Activated T-helper 17 cell treated with anti-CD3 and anti-CD28 coated beads, Interleukin-2, amount 50 U/mL, for 72 hours (primary cell): ENCODE data around the gene TMPRSS13. TPM values are rescaled to one million over a fixed set of nuclear protein-coding genes. Genes with fewer than 3 reads are reported as not detected.
"Not testable (repeated sequence)": the region's sequence is repeated elsewhere in the genome, so short reads cannot be mapped to it uniquely, and the experiment has no call there.

ENCODE experiments used
- ATAC-seq: fragments of 150-1000 bp; cut with Tn5 transposase; replicated peaks from 2 replicates; pipeline ENCODE4 v1.10.0; 2021; ENCODE audit warnings: mild to moderate bottlenecking, moderate library complexity
- H3K27ac Mint-ChIP-seq: one replicate; pipeline ENCODE4 v1.8.0; 2022; ENCODE audit warnings: mixed read lengths
- H3K27me3 Mint-ChIP-seq: one replicate; pipeline ENCODE4 v1.8.0; 2022; ENCODE audit warnings: mixed read lengths
- H3K36me3 Mint-ChIP-seq: one replicate; pipeline ENCODE4 v1.8.0; 2022; ENCODE audit warnings: low read depth, mild to moderate bottlenecking, mixed read lengths
- H3K4me1 Mint-ChIP-seq: one replicate; pipeline ENCODE4 v1.8.0; 2022; ENCODE audit warnings: mixed read lengths
- H3K4me3 Mint-ChIP-seq: one replicate; pipeline ENCODE4 v1.8.0; 2022; ENCODE audit warnings: mild to moderate bottlenecking, mixed read lengths
- H3K9me3 Mint-ChIP-seq: one replicate; pipeline ENCODE4 v1.8.0; 2022; ENCODE audit warnings: mixed read lengths
- total RNA-seq, 2 donors: library from RNA; stranded (reverse); gene quantifications; one replicate each; pipeline ENCODE4 v1.2.3, GENCODE V29; 2022

The TMPRSS13 gene
- total RNA-seq, 2 donors from 2014 or later: 0.61 to 2.1 TPM

DNA sequence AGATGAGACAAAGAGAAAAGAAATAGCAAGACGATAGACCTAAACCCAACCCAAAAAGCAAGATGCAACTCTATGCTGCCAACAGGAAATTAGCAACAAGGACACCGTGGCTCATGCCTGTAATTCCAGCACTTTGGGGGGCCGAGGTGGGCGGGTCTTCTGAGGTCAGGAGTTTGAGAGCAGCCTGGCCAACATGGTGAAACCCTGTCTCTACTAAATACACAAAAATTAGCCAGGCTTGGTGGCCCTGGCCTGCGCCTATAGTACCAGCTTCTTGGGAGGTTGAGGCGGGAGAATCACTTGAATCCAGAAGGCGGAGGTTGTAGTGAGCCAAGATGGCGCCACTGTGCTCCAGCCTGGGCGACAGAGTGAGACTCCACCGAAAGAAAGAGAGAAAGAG is 32.7 kb upstream of the TMPRSS13 start:
- no peaks in the 10 kb centered on the region for H3K27me3 Mint-ChIP-seq
- no peaks in the 10 kb centered on the region for H3K36me3 Mint-ChIP-seq
- H3K27ac Mint-ChIP-seq: no peak overlapping the region
- H3K9me3 Mint-ChIP-seq: peaks cover 5% of the 10 kb centered on the region
- H3K4me3 Mint-ChIP-seq: no peak overlapping the region
- peaks cover 20% of the 10 kb centered on the region for H3K4me1 Mint-ChIP-seq
- ATAC-seq: no peak

DNA sequence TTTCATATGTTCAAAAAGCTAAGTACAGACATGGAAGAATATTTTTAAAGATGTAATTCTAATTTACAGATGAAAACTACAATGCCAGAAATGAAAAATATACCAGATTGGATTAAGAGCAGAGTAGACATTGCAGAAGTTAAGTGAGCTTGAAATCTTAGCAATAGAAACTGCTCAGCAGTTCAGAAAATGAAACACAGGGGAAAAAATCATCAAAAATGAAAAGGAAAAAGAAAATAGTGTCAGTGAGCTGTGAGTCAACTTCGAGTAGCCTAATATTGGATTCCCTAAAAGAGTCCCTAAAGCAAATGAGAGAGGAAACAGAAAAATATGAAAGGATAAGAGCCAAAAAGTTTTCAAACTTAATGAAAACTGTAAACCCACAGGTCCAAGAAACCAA is 31.2 kb upstream of the TMPRSS13 start:
- Mint-ChIP-seq H3K4me3 (peak overlapping the region; percentile 10), H3K9me3 (peaks cover 5% of the 10 kb centered on the region), H3K36me3 (no peaks in the 10 kb centered on the region), H3K27me3 (no peaks in the 10 kb centered on the region), H3K4me1 (peaks cover 20% of the 10 kb centered on the region), H3K27ac (peak overlapping the region; percentile 16)
- peak; percentile 81 for ATAC-seq

GRCh38 chr11:117959438-117960149 is 30.4 kb upstream of the TMPRSS13 start:
- Mint-ChIP-seq H3K4me3 (peak overlapping the region; percentile 10), H3K4me1 (peaks cover 20% of the 10 kb centered on the region), H3K9me3 (peaks cover 5% of the 10 kb centered on the region), H3K27me3 (no peaks in the 10 kb centered on the region), H3K36me3 (no peaks in the 10 kb centered on the region), H3K27ac (peak overlapping the region; percentile 23)
- peak; percentile 64 for ATAC-seq

GRCh38 chr11:117958949-117959348 is 29.7 kb upstream of the TMPRSS13 start:
- H3K36me3 Mint-ChIP-seq: no peaks in the 10 kb centered on the region
- H3K27me3 Mint-ChIP-seq: no peaks in the 10 kb centered on the region
- H3K4me3 Mint-ChIP-seq: peak overlapping the region; percentile 10
- no peak for ATAC-seq
- peaks cover 20% of the 10 kb centered on the region for H3K4me1 Mint-ChIP-seq
- peaks cover 5% of the 10 kb centered on the region for H3K9me3 Mint-ChIP-seq
- no peak overlapping the region for H3K27ac Mint-ChIP-seq

DNA sequence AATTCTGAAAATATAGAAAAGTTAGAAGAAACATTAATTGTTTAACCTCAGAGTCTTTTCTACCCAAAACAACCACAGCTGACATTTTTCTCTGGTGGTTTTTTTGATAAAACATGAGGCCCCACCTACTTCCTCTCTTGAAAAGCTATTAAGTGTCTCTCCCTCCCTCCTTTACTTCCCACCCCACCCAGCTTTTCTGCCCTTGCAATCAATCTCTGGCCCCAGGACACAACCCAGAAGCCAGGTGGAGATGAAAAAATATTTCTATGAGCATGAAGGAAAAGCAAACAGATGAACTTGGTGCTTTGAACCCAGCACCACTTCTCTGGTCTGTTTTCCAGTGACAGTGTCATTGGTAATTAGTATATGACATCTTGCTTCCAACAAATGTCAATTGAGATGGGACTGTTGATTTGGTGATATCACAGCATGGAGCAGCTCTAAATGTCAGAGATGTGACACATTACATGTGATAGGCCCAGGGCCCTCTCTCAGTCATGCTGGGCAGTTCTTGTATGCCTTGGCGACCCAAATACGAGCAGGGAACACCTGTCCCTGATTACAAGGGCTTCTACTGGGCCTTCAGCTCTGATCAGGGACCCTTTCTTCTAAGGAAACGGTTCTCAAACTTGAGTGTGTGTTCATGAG is 23.9 kb upstream of the TMPRSS13 start:
- Mint-ChIP-seq H3K36me3 (no peaks in the 10 kb centered on the region), H3K4me1 (peaks cover 30% of the 10 kb centered on the region), H3K27ac (peak overlapping the region; percentile 75), H3K9me3 (no peaks in the 10 kb centered on the region), H3K27me3 (no peaks in the 10 kb centered on the region), H3K4me3 (peak overlapping the region; percentile 75)
- peak; percentile 57 for ATAC-seq

DNA sequence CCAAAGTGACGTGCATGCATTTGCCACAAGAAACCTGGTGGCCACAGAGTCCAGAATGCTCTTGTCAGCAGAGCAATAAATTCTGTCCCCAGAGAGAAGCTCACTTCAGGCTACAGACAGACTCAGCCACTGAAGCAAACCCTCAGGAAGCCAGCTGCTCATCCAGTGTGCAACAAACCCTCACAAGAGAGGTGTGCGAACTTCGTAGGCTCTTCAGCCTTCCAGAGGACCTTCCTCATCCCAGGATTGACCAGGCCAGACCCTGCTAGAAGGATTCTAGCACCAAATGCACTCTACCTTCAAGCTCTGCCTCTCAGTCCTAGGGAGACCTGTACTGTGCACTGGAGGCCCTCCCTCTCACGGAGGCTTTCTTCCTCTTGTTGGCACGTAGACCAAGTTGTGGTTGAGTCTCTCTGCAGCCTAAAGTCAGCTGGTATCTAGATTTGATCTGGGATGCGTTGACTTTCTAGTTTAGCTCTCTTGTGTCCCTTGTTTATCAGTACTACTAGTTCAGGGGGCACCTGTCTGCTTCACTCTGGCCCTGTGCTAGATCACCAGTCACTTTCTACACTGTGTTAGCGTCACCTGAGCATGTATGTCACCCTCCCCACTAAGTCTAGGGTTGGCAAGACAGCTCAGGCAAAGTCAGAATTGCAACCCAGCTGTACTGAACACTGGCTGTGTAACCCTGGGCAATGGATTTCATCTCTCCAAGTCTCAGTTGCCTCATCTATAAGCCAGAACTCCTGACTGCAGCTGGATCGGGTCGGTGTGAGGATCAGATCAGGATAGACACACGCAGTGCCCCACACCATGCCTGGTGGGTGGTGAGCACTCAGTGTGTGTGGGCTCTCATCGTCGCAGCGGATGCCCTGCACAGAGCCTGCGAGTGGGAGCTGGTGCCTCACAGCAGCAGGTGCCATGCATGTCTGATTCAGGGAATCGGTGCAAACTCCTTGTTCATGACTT is 22.1 kb upstream of the TMPRSS13 start:
- peak; percentile 60 for ATAC-seq
- Mint-ChIP-seq H3K27ac (peak overlapping the region; percentile 71), H3K27me3 (no peaks in the 10 kb centered on the region), H3K4me1 (peaks cover 43% of the 10 kb centered on the region), H3K4me3 (peak overlapping the region; percentile 75), H3K36me3 (no peaks in the 10 kb centered on the region), H3K9me3 (no peaks in the 10 kb centered on the region)

DNA sequence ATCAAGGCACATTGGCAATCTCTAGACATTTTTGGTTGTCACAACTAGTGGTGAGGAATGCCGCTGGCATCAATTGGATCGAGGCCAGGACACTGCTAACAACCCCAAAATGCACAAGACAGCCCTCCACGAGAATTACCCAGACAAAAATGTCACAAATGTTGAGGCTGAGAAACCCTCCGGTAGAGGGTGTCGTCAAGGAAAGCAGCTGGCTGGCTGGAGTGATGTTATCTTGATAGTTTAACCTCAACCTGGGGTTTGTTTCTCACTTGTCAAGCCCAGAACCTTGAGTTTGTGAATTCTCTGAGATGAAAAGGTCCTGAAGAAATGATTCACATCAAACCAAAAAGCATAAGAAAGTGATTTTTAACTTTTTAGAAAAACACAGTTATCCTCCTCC is 21.1 kb upstream of the TMPRSS13 start:
- peak; percentile 42 for ATAC-seq
- Mint-ChIP-seq H3K36me3 (no peaks in the 10 kb centered on the region), H3K27me3 (no peaks in the 10 kb centered on the region), H3K4me3 (peak overlapping the region; percentile 75), H3K27ac (peak overlapping the region; percentile 26), H3K4me1 (peaks cover 53% of the 10 kb centered on the region), H3K9me3 (no peaks in the 10 kb centered on the region)

GRCh38 chr11:117949062-117949461 is 19.9 kb upstream of the TMPRSS13 start:
- Mint-ChIP-seq H3K27me3 (no peaks in the 10 kb centered on the region), H3K36me3 (no peaks in the 10 kb centered on the region), H3K9me3 (no peaks in the 10 kb centered on the region), H3K4me3 (peak overlapping the region; percentile 75), H3K27ac (peak overlapping the region; percentile 48), H3K4me1 (peaks cover 65% of the 10 kb centered on the region)
- ATAC-seq: no peak

DNA sequence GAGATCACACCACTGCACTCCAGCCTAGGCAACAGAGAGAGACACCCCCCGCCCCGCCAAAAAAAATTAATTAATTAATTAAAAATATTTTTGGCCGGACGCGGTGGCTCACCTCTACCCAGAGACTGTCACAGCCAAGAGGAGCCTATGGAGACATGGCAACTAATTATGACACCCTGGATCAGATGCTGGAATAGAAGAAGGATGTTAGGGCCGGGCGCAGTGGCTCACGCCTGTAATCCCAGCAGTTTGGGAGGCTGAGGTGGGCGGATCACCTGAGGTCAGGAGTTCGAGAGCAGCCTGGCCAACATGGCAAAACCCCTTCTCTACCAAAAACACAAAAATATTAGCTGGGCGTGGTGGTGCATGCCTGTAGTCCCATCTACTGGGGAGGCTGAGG is 19.3 kb upstream of the TMPRSS13 start:
- H3K27me3 Mint-ChIP-seq, H3K9me3 Mint-ChIP-seq, ATAC-seq, H3K36me3 Mint-ChIP-seq: not testable (repeated sequence)
- Mint-ChIP-seq H3K4me1 (peaks cover 67% of the 10 kb centered on the region), H3K4me3 (peak overlapping the region; percentile 75), H3K27ac (peak overlapping the region; percentile 48)

DNA sequence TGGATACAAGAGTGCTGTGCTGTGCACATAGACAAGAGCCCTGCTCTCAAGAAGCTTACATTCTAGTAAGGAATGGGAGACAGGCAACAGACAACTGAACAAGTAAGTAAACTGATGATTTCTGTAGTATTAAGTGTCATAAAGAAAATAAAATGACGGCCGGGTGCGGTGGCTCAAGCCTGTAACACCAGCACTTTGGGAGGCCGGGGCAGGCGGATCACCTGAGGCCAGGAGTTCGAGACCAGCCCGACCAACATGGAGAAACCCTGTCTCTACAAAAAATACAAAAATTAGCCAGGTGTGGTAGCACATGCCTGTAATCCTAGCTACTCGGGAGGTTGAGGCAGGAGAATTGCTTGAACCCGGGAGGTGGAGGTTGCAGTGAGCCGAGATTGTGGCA is 18.5 kb upstream of the TMPRSS13 start:
- H3K4me1 Mint-ChIP-seq: peaks cover 62% of the 10 kb centered on the region
- not testable (repeated sequence) for ATAC-seq, H3K27me3 Mint-ChIP-seq, H3K9me3 Mint-ChIP-seq, H3K36me3 Mint-ChIP-seq
- H3K27ac Mint-ChIP-seq: peak overlapping the region; percentile 61
- H3K4me3 Mint-ChIP-seq: peak overlapping the region; percentile 31

DNA sequence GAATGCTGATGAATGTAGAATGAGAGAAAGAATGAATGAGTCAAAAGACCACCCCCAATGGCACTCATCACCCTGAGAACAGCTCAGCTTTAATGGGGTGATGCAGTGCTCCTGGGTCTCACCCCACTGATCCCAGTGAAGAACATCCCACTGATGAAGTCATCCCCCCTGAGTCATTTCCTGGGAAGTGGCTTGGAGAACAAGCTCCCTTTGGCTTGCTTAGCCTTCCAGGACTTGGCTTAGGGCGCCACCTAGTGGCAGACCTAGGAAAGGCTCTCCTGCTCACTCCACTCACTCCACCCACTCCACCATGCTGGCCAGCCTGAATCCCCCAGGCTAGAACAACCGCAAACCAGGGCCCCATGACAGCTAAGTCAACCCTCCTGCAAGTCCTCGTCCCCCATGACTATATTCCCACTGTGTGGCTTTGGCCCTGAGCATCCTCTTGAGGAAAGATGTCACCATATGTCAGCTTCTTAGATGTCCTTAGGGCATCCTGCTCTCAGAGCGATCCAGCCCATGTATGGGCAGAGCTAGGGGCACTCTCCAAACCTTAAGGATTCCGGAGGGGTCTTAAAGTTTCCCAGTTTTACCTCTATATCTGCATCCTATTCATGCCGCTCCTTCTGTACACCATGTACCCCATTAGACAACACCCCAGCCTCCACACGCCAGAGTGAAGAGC is 17.8 kb upstream of the TMPRSS13 start:
- Mint-ChIP-seq H3K36me3 (no peaks in the 10 kb centered on the region), H3K4me3 (peak overlapping the region; percentile 31), H3K4me1 (peaks cover 62% of the 10 kb centered on the region), H3K27me3 (no peaks in the 10 kb centered on the region), H3K9me3 (no peaks in the 10 kb centered on the region), H3K27ac (peak overlapping the region; percentile 61)
- peak; percentile 59 for ATAC-seq

- Mint-ChIP-seq H3K9me3 (no peaks in the 10 kb centered on the region), H3K27ac (no peak overlapping the region), H3K36me3 (no peaks in the 10 kb centered on the region), H3K27me3 (no peaks in the 10 kb centered on the region), H3K4me1 (peaks cover 56% of the 10 kb centered on the region), H3K4me3 (peak overlapping the region; percentile 46)
- peak; percentile 36 for ATAC-seq
Observed at GRCh38 chr11:117946156-117946841, 17.1 kb upstream of the TMPRSS13 start.

GRCh38 chr11:117945047-117945810 is 16.0 kb upstream of the TMPRSS13 start:
- H3K27ac Mint-ChIP-seq: peak overlapping the region; percentile 70
- peak; percentile 52 for ATAC-seq
- H3K4me1 Mint-ChIP-seq: peaks cover 47% of the 10 kb centered on the region
- H3K4me3 Mint-ChIP-seq: peak overlapping the region; percentile 46
- H3K36me3 Mint-ChIP-seq: no peaks in the 10 kb centered on the region
- H3K27me3 Mint-ChIP-seq: no peaks in the 10 kb centered on the region
- H3K9me3 Mint-ChIP-seq: no peaks in the 10 kb centered on the region
